Measurements from ENCODE around the gene LHFPL3.

LHFPL3 gene

GRCh38 chr7:104900525-104901239 is 572.3 kb downstream of the LHFPL3 start:
- TF ChIP-seq HDGF (IDR thresholded peaks at IDR 0.05; ENCODE audit: borderline replicate concordance) (no peak), SP1 (IDR thresholded peaks at IDR 0.05) (no peak), LEF1 (IDR thresholded peaks at IDR 0.05; ENCODE audit: borderline replicate concordance) (no peak), BHLHE40 (IDR thresholded peaks at IDR 0.05; ENCODE audit: borderline replicate concordance) (no peak), PKNOX1 (IDR thresholded peaks at IDR 0.05) (no peak), ELF4 (IDR thresholded peaks at IDR 0.05) (no peak), FOXA1 (IDR thresholded peaks at IDR 0.05) (no peak), L3MBTL2 (conservative IDR thresholded peaks at IDR 0.05) (no peak), ZNF384 (IDR thresholded peaks at IDR 0.05) (no peak)
- POLR2A ChIA-PET, result no interaction called here
- CTCF ChIA-PET, result interaction anchor here (1.1 to 1.7 kb wide), 2 partner anchors 17 to 26 kb away, joined by 3 to 6 read pairs; no protein-coding TSS in a partner anchor
- no peak for DNase-seq (ENCODE audit: extremely low spot score)

DNA sequence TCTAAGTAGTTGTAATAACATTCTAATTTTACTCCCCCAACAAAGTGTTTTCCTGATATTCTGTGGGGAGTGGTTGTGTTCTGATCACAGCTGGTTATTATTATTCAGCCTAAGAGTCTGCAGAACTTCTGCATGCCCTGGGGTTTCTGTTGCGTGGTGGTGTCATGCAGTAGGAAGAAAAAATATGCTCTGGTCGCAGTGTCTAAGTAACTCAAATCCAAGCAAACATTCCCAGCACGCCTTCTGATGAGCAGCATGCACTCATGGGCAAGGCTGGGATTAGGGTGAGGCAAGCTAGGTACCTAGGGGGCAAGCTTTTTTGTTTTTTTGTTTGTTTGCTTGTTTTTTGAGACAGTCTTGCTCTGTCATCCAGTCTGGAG is 572.8 kb downstream of the LHFPL3 start:
- no peak for TF ChIP-seq NFRKB (IDR thresholded peaks at IDR 0.05)
- TF ChIP-seq L3MBTL2 (conservative IDR thresholded peaks at IDR 0.05), result no peak
- TF ChIP-seq HDGF (IDR thresholded peaks at IDR 0.05; ENCODE audit: borderline replicate concordance), result no peak
- TF ChIP-seq LEF1 (IDR thresholded peaks at IDR 0.05; ENCODE audit: borderline replicate concordance), result no peak
- no peak for TF ChIP-seq ZNF384 (IDR thresholded peaks at IDR 0.05)
- TF ChIP-seq SP1 (IDR thresholded peaks at IDR 0.05), result no peak
- no peak for TF ChIP-seq BHLHE40 (IDR thresholded peaks at IDR 0.05; ENCODE audit: borderline replicate concordance)
- TF ChIP-seq PKNOX1 (IDR thresholded peaks at IDR 0.05), result no peak
- DNase-seq (ENCODE audit: extremely low spot score), result no peak
- ChIA-PET POLR2A (no interaction called here), CTCF (interaction anchor here (1.1 to 1.7 kb wide), 2 partner anchors 17 to 25 kb away, joined by 3 to 6 read pairs; no protein-coding TSS in a partner anchor)

DNA sequence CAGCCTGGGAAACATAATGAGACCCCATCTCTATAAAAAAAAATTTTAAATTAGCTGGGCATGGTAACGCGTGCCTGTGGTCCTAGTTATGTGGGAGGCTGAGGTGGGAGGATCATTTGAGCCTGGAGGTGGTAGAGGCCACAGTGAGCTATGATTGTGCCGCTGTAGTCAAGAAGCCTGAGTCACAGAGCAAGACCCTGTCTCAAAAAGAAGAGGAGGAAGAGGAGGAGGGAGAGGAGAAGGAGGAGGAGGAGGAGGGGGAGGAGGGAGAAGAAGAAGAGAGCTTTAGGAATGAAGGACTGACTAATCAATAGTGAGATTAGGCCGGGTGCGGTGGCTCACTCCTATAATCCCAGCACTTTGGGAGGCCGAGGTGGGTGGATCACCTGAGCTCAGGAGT is 573.8 kb downstream of the LHFPL3 start:
- TF ChIP-seq BHLHE40 (IDR thresholded peaks at IDR 0.05; ENCODE audit: borderline replicate concordance) (no peak), PKNOX1 (IDR thresholded peaks at IDR 0.05) (no peak), NFRKB (IDR thresholded peaks at IDR 0.05) (no peak), LEF1 (IDR thresholded peaks at IDR 0.05; ENCODE audit: borderline replicate concordance) (no peak), ARNT (IDR thresholded peaks at IDR 0.05) (no peak), ELF4 (IDR thresholded peaks at IDR 0.05) (no peak), FOXM1 (IDR thresholded peaks at IDR 0.05; ENCODE audit: borderline replicate concordance) (no peak), L3MBTL2 (conservative IDR thresholded peaks at IDR 0.05) (no peak), ZNF384 (IDR thresholded peaks at IDR 0.05) (no peak), FOXA1 (IDR thresholded peaks at IDR 0.05) (no peak)
- CTCF ChIA-PET, result interaction anchor here (0.5 to 1.1 kb wide), 2 partner anchors 9 to 25 kb away, joined by 3 read pairs; no protein-coding TSS in a partner anchor
- DNase-seq (ENCODE audit: extremely low spot score), result no peak
- POLR2A ChIA-PET, result no interaction called here

DNA sequence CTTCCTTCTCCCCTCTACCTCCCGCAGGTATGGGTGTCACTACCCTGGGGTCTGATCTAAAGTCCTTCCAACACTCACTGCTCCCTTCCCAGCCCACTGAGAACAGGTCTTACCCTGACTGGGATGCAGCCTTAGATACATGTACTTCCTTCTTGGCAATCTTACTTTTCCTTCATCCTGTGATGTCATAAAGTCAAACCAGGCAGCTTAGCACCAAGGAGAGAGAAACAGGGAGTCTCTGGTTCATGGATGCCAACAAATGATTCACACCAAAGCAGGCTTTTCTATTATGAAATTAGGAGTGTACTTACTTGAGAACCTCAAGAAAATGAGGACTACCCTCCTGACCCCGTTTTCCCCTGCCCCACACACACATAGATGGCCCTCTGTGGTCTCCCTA is 574.6 kb downstream of the LHFPL3 start:
- TF ChIP-seq L3MBTL2 (conservative IDR thresholded peaks at IDR 0.05), result no peak
- TF ChIP-seq FOXM1 (IDR thresholded peaks at IDR 0.05; ENCODE audit: borderline replicate concordance), result no peak
- TF ChIP-seq CTBP1 (IDR thresholded peaks at IDR 0.05; ENCODE audit: borderline replicate concordance), result no peak
- TF ChIP-seq SUZ12 (IDR thresholded peaks at IDR 0.05), result no peak
- TF ChIP-seq LEF1 (IDR thresholded peaks at IDR 0.05; ENCODE audit: borderline replicate concordance), result no peak
- TF ChIP-seq ARNT (IDR thresholded peaks at IDR 0.05), result no peak
- no peak for TF ChIP-seq FOXK2 (IDR thresholded peaks at IDR 0.05)
- no peak for TF ChIP-seq ZNF384 (IDR thresholded peaks at IDR 0.05)
- TF ChIP-seq SP1 (IDR thresholded peaks at IDR 0.05), result no peak
- no peak for TF ChIP-seq TARDBP (IDR thresholded peaks at IDR 0.05)
- no peak for TF ChIP-seq HDGF (IDR thresholded peaks at IDR 0.05; ENCODE audit: borderline replicate concordance)
- ChIA-PET CTCF (interaction anchor here (0.6 kb wide), 1 partner anchor 505 kb away, joined by 3 read pairs; no protein-coding TSS in a partner anchor), POLR2A (no interaction called here)
- no peak for DNase-seq (ENCODE audit: extremely low spot score)

DNA sequence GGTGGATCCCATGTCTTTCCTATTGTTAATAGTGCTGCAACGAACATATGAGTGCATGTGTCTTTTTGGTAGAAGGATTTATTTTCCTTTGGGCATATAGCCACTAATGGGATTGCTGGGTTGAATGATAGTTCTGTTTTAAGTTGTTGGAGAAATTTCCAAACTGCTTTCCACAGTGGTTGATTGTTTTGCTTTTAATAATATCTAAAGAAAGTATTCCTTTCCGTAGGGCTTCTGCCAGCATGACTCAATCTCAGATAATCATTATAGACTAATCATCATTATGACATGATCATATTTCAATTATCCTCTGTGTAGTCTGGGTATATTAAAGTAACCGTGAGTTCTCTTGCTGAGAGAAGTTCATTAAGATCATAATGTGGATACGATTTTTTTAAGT is 575.4 kb downstream of the LHFPL3 start:
- no peak for DNase-seq (ENCODE audit: extremely low spot score)
- POLR2A ChIA-PET, result no interaction called here
- CTCF ChIA-PET, result interaction anchor here (0.6 kb wide), 1 partner anchor 505 kb away, joined by 3 read pairs; no protein-coding TSS in a partner anchor
- no peak for TF ChIP-seq HDGF (IDR thresholded peaks at IDR 0.05; ENCODE audit: borderline replicate concordance)
- TF ChIP-seq ZNF384 (IDR thresholded peaks at IDR 0.05), result no peak
- TF ChIP-seq ARNT (IDR thresholded peaks at IDR 0.05), result no peak
- TF ChIP-seq TARDBP (IDR thresholded peaks at IDR 0.05), result no peak
- TF ChIP-seq BHLHE40 (IDR thresholded peaks at IDR 0.05; ENCODE audit: borderline replicate concordance), result no peak
- no peak for TF ChIP-seq SP1 (IDR thresholded peaks at IDR 0.05)
- no peak for TF ChIP-seq LEF1 (IDR thresholded peaks at IDR 0.05; ENCODE audit: borderline replicate concordance)
- TF ChIP-seq SUZ12 (IDR thresholded peaks at IDR 0.05), result no peak
- no peak for TF ChIP-seq ELF4 (IDR thresholded peaks at IDR 0.05)
- no peak for TF ChIP-seq PKNOX1 (IDR thresholded peaks at IDR 0.05)

- POLR2A ChIA-PET, result no interaction called here
- DNase-seq (ENCODE audit: extremely low spot score), result no peak
- CTCF ChIA-PET, result no interaction called here
- TF ChIP-seq FOXM1 (IDR thresholded peaks at IDR 0.05; ENCODE audit: borderline replicate concordance) (no peak), ARNT (IDR thresholded peaks at IDR 0.05) (no peak), ZNF384 (IDR thresholded peaks at IDR 0.05) (no peak), FOXA1 (IDR thresholded peaks at IDR 0.05) (no peak), TARDBP (IDR thresholded peaks at IDR 0.05) (no peak), SUZ12 (IDR thresholded peaks at IDR 0.05) (no peak), HDGF (IDR thresholded peaks at IDR 0.05; ENCODE audit: borderline replicate concordance) (no peak), CTBP1 (IDR thresholded peaks at IDR 0.05; ENCODE audit: borderline replicate concordance) (no peak), FOXK2 (IDR thresholded peaks at IDR 0.05) (no peak), PKNOX1 (IDR thresholded peaks at IDR 0.05) (no peak), LEF1 (IDR thresholded peaks at IDR 0.05; ENCODE audit: borderline replicate concordance) (no peak), BHLHE40 (IDR thresholded peaks at IDR 0.05; ENCODE audit: borderline replicate concordance) (no peak), NFRKB (IDR thresholded peaks at IDR 0.05) (no peak), ELF4 (IDR thresholded peaks at IDR 0.05) (no peak), SP1 (IDR thresholded peaks at IDR 0.05) (no peak), L3MBTL2 (conservative IDR thresholded peaks at IDR 0.05) (no peak)
These were observed 577.6 kb downstream of the LHFPL3 start for GRCh38 chr7:104906032-104906431.

Measured in HEK293T (cell line).